ENCODE measurements around the gene GPR12.
"Not testable (repeated sequence)": the region's sequence is repeated elsewhere in the genome, so short reads cannot be mapped to it uniquely, and the experiment has no call there.

Gene GPR12

DNA sequence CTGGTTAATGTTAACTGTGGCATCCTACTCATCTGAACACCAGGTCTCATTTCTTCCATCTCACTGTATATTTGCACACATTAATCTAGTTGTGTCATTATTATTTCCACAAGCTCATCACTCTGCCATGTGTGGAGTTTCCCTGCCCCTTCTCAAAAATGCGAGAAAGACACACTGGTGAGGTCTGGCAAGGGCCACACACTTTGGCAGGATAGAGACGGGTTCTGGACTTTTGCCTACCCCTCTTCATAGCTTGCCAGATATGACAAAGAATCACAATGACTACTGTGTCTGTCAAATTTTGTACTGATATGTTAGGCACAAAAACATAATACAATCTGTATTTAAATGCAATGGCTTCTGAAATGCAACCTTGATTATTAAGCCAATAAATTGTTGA, 12.9 kb downstream of the GPR12 start:
- no peak for DNase-seq (ENCODE audit: low read depth)

DNA sequence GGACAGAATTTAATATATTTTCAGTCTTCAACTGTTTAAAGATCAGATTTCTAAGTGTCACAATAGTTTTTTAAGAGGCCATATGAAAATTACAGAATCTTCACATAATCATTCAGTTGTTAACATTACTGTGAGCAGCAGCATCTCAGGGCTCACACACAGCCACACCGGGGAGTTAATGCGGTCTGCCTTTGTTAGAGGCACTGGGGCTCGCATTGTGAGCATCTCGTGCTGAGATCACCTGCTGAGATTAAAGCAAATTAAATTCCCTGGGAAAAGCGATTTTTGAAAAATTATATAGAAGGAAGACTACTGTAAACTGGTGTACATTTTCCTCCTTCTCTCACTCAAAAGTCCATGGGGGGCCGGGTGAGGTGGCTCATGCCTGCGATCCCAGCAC, 16.6 kb downstream of the GPR12 start:
- DNase-seq (ENCODE audit: low read depth): no peak

DNA sequence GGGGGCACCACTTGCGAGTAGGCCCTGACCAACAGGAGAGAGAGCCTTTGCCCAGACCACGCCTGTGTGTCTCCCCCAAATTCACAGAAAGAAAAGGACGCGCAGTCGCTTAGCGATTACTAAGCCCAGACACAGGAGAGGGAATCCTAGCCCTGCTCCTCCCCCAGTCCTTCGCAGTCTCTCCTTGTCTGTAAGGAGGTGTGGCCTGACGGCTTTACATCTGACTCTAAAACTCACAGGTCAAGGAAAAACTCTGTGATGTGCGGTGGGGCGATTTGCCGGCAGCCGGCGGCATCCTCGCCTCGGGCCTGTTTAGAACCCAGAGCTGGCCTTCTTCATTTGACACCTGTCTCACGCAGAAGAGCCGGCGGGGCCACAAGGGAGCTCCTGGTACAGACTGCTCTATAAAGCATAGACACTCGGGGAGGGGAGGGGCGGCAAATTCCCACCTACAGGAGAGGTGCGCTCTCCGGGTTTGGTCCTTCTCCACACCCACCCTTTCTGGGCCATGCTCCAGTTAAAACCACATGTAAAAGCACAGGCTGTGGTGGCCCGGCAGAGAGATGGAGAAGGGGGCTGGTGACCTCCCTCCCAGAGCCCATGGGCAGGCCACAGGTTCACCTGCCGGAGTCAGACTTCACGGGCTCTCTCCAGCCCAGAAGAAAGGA, 17.8 kb downstream of the GPR12 start:
- DNase-seq (ENCODE audit: low read depth): no peak

DNA sequence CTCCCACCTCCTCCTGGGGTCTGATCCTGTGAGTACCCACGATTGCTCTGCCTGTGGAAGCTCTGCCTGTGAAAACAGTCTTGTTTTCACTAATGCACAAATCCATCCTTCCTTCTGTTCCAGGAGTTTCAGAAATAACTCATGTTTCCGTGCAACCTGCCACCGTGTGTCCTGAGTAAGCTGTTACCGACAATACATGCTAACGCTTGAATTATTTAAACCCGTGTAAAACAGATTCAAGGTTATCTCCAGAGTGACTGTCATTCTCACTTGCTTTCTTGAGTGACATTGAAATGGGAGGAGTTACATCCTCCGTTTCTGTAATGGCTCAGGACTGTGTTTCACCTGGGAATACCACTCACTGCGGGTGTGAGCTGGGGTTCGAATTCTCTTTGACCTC, 24.9 kb downstream of the GPR12 start:
- no peak for DNase-seq (ENCODE audit: low read depth)

DNA sequence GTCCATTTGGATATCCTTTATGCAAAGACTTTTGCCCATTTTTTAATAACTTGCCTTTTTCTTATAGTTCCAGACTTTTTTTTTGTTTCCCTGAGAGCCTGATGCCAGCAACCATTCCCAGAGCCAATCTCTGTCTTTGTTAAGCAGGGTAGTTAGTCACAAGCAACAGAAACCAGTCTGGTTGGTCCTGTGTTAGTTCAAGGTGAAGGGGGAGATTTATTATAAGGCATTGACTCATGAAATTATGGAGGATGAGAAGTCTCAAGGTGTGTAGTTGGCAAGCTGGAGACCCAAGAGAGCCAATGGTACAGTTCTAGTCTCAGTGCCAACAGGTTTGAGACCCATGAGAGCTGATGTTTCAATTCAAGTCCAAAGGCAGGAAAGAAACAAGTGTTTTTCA, 33.0 kb downstream of the GPR12 start:
- DNase-seq (ENCODE audit: low read depth): no peak

DNA sequence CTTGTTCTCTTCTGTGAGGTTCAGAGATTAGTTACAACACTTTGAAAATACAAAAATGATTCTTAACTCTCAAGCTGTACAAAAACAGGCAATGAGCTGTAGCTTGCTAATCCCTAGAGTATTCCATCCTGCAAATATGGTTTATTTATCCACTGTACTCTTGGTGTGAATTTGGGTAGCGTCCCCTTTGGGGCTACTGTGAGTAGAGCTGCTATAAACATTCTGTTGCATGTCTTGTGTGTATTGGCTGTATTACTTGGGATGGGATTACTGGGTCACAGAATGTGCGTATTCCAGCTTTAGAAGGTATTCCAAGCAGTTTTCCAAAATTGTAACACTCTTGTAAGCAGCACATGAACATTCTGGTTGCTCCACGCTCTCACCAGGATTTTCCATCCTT, 33.5 kb downstream of the GPR12 start:
- no peak for DNase-seq (ENCODE audit: low read depth)

DNA sequence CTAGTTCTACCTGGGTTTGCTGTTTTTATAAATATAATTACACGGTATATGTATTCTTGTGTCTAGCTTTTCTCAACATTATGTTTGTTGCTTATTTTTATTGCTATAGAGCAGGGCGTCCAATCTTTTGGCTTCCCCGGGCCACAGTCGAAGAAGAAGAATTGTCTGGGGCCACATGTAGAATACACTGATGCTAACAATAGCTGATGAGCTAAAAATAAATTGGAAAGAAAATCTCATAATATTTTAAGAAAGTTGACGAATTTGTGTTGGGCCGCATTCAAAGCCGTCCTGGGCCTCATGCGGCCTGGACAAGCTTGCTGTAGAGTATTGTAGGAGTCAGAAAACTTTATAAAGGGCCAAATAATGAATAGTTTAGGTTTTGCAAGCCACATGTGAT, 33.9 kb downstream of the GPR12 start:
- no peak for DNase-seq (ENCODE audit: low read depth)

DNA sequence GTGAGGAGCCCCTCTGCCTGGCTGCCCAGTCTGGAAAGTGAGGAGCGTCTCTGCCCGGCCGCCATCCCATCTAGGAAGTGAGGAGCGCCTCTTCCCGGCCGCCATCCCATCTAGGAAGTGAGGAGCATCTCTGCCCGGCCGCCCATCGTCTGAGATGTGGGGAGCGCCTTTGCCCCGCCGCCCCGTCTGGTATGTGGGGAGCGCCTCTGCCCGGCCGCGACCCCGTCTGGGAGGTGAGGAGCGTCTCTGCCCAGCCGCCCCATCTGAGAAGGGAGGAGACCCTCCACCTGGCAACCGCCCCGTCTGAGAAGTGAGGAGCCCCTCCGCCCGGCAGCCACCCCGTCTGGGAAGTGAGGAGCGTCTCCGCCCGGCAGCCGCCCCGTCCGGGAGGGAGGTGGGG, 37.0 kb downstream of the GPR12 start:
- not testable (repeated sequence) for DNase-seq (ENCODE audit: low read depth)

DNA sequence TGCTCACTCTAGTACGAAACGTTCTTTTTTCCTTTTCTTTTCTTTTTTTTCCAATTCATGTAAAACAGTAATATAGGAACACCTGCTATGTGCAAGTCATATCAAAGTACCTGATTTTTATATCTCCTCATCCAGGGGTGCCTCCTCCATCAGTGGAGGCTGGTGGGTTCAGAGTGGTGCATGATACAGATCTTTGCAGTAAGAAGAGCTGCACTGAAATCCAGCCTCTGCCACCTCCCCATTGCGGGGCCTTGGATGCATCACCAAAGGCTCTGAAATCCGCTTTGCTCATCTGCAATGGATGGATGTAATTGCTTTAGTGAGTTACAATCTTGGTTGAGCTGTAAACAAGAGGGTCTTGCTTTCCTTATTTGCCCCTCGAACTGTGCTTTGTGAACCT, 38.3 kb downstream of the GPR12 start:
- DNase-seq (ENCODE audit: low read depth): no peak

DNA sequence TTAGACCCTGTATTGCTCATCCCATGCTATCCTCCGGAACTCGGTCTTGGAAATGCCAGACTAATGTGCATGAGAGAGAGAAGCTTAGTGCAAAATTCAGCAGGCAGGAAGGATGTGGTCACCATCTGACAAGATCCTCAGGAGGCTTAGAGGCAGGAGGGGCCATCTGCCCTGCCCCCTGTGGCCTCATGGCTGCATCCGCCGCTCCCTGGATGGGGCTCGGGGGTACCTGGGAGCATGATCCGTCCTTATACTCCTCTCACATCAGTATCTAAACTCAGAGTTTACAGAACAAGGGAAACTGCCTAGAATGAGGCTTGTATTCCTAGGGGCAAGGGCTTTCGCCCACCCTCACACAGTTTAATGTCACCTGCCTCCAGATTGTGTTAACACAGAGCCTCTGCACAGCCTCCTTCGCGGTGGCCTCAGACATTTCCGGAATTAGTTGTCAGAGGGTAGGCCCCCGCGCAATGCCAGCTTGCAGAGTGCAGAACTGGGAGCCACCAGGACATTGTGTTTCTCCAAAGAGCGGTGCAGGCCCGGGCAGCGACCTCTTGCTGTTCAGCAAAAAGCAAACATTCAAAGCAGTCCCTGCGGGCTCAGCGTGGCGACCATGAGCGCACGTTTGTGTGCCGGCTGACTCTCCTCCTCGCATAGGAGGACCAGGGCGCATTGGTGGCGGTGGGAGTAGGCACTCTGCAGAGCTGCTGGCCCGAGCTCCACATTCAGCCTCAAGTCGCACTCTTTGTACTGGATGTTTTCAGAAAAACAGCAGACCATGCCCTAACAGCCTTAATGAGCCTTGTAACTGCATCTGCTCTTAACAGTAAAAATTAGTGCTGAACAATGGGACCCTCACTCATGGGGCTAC, 39.1 kb downstream of the GPR12 start:
- no peak for DNase-seq (ENCODE audit: low read depth)

DNA sequence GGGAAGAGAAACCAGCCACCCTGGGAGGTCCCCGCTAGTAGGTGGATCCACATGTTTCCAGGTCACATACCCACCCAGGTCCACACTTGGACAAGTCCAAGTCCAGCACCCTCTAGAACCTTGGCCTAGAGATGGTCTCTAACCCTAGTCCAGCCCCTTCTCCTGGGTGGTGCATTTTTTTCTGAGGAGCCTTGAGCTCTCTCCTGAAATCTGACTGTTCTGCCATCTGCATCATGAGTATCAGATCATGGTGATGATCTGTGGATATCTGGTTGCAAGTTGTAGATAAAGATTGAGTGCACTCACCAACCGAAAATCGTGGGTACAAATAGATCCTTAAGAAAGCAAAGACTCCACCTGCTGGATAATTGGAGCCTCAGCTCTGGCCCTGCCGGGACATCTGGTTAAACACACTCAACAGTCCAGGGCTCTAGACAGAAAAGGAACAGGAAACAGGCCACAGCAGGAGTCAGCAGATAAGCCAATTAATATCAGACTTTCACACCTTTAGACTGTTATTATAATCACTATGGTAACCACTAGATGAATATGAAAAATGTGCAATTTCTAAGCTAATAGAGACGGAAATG, 41.1 kb downstream of the GPR12 start:
- no peak for DNase-seq (ENCODE audit: low read depth)

DNA sequence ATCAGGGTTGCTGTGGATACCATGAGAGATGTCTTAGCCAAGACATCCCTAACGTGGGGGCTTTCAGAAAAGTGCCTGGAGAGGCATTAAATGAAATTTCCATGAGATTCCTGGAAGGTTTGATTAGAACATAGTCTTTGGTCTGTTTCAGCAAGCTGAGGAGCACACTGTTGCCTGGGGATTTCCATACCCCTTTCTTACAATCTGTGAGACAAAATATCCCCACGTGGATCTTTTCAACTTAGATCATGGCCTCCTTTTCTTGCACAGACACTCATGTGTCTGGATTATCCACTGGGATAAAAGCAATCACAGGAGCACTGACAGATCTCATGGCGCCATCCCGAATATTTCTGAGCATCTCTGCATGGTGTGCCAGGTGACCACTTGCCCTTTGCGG, 41.7 kb downstream of the GPR12 start:
- DNase-seq (ENCODE audit: low read depth): no peak

DNA sequence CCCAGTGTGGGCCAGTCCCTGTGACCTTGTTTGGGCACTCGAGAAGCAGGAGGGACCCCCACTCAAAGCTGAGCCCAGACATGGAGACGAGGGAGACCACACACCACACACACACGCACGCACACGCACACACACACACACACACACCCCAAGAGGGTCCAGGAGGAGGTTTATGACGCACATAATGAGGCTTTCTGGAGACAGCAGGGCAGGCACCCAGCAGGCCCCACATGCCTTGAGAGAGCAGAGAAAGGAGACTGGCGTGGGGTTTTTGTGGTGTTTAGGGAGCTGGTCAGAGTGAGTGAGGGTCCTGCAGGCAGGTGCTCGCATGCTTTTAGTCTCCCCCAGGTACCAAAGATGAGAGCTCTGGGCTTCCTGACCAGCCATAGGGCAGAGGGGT, 42.4 kb downstream of the GPR12 start:
- DNase-seq (ENCODE audit: low read depth): no peak

DNA sequence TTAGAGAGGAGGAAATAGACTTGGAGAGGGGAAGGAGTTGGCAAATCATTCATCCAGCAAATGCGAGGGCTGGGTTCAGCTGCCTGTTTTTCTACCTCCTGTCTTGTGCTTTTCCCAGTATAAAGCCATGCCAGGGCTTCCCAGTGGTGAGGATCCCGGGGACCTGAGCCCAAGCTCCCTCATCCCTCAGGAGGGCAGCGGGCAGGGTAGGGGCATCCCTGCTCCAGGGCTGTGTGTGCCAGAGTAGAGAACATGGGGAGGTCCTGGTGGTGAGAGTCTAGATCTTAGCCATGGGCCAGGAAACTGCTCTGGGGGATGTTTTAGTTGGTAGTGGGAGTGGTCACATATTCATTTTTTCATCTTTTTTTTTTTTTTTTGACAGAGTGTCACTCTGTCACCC, 43.6 kb downstream of the GPR12 start:
- DNase-seq (ENCODE audit: low read depth): no peak

DNA sequence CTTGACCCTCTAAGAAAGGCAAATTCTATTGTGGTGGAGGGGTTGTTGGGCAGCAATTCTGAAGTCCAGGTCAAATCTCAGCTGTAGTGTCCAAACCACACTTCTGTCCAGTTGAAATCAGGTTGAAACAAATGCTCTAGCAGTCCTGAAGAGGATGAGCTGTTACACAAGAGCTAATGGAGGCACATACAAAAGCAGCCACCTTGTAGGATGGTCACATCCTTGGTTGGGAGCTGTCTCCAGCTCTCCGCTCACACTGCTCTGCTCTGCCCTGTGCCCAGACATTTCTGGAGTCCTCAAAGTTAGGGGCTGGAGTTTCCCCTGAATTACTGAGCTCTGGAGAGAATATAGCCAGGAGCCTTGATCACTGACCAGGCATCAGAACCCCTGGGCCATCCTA, 47.2 kb downstream of the GPR12 start:
- DNase-seq (ENCODE audit: low read depth): no peak

DNA sequence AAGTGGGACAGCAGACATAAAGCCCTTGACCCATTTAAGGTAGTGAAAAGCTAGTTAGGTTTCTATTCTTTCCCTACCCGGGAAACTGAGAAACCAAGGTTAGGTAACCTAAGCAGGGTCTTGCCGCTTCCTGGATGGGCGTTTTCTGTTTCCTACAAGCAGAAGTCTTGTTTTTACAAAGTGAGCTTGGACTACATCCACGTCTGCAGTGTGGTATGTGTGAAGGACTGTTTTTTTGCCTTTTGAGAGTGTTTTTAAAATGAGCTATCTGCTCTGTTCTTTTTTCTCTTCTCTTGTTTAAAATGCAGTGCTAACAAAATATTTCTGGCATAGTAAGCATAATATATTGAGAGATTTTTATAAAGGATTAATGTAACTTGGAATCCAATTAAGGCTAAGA, 49.4 kb downstream of the GPR12 start:
- no peak for DNase-seq (ENCODE audit: low read depth)

DNA sequence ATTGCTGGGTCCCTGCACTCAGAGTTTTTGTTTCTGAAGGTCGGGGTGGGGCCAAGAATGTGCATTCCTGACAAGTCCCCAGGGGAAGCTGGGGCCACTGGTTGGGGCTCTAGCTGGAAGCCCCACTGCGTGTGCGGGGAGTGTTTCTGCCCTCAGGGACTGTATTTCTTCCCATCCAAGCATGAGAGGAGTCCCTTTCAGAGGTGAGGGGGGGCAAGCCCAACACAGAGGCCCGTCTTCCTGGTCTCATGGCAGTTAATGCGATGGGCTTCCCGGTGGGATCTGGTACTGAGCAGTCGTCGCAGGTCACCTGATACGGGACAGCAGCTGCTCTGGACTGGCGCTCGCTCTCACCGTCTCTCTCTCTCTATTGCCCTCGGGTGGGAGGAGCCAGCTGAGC, 50.4 kb downstream of the GPR12 start:
- no peak for DNase-seq (ENCODE audit: low read depth)

DNA sequence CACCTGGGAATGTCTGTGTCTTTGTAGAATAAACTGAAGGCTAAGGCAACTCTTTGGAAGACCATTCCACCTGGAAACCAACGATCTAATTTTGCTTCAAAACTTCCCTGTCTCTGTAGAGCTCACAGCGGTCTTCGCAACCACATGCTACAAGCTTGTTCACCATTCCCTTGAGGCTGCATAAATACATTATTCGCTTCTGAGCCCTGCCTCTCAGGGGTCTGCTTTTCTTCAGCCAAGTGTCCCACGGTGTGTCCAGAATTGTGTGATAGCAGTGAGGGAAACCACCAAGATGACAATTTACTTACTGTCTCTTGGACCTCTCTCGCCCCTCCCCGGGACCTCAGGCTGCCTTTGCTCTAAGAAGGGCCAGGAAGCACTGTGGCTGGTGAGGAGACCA, 51.1 kb downstream of the GPR12 start:
- DNase-seq (ENCODE audit: low read depth): no peak

DNA sequence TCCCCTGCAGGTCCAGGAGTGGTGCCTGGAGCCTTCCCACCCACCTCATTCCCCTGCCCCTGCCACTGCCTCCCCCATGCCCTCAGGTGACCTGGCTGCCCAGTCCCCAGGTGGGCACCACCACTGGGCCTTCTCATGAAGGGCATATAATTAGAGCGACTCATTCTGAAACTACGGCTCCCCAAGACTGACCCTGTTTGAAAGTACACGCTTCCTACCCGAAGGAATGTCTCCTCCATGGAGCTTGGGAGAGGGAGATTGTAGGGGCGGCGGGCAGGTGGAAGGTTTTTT, 52.6 kb downstream of the GPR12 start:
- no peak for DNase-seq (ENCODE audit: low read depth)

DNA sequence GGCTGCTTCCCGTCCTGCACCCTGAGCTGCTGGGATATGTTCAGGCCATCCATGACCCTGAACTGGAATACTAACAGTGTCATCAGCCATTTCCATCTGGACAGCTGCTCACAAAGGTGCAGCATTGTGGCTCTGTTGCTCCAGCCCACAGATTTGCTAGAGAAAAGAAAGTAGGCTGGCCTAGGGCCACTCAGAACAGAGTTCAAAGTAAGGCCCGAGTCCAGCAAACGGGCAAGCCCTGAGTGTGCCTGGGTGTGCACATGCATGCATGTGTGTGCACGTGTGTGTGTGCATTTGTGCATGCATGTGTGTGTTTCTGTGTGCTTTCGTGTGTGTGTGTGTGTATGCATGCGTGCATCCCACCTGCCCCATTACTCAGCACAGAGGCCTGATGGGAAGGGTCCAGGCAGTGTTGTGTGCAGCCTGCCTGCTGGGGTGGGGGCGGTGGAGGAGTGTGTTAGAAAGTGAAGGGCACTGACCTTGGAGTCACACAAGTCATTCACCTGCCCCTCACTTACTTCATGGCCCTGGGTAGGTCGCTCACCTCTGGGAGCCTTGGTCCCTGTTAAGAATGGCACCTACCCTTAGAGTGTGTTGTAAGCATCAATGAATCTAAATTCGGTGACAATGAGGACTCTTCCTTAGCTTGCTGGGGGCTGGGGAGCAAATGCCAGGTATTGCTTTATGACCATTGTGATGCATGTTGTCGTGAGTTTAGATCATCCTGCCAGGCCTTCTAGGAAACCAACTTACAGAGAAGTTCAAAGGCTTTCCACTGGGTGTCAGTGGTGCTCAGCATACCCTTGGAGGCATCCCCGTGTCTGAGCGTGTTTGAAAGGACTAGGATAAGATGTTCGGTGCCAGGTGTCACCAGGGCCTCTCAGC, 53.2 kb downstream of the GPR12 start:
- no peak for DNase-seq (ENCODE audit: low read depth)

DNA sequence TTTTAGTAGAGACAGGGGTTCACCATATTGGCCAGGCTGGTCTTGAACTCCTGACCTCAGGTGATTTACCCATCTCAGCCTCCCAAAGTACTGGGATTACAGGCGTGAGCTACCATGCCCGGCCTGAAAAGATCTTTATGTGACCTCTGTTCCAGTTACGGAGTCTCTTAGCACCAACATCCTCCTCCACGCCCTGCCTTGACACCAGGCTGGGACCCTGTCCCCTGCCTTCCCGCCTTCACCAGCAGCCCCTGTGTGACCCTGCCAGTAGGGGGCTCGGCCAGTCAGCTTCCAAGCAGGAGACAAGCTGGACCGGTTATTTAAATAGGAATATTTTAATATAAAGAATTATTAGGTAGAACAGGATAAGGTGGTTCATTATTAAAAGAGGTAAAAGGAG, 54.2 kb downstream of the GPR12 start:
- no peak for DNase-seq (ENCODE audit: low read depth)

DNA sequence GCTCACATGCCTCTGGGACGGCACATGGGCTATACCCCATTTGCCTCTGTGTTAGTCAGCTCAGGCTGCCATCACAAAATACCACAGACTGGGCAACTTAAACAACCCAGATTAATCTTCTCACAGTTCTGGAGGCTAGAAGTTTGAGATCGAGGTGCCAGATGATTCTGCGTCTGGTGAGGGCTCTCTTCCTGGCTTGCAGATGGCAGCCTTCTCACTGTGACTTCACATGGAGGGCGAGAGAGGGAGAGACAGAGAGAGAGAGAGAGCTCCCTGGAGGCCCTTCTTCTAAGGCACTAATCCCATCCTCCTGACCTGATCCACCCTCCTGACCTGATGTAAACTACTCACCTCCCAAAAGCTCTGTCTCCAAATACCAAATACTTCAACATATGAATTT, 55.0 kb downstream of the GPR12 start:
- no peak for DNase-seq (ENCODE audit: low read depth)
